Thyroid gland (tissue), 4 donors: ENCODE measurements around the gene OSTF1.

ENCODE experiments used
- POLR2A ChIP-seq, 2 donors: fragments of 450-650 bp; IDR thresholded peaks; one replicate each; pipeline ENCODE4 v1.6.1; 2017; ENCODE audit warnings: antibody characterized with exemption in 2 of 2, mild to moderate bottlenecking in 2 of 2, moderate library complexity in 1 of 2
- TF ChIP-seq, protein P1 (sequence below), 6 experiments: fragments of 200-600 bp in 3 of 6; fragments of 450-650 bp in 3 of 6; sonication (generic) in 3 of 6; IDR thresholded peaks; one replicate each; pipeline ENCODE4 v1.5.1; 2016 to 2019; ENCODE audit warnings: antibody characterized with exemption in 6 of 6, mild to moderate bottlenecking in 2 of 6, inconsistent platforms in 1 of 6, moderate library complexity in 1 of 6

DNA sequence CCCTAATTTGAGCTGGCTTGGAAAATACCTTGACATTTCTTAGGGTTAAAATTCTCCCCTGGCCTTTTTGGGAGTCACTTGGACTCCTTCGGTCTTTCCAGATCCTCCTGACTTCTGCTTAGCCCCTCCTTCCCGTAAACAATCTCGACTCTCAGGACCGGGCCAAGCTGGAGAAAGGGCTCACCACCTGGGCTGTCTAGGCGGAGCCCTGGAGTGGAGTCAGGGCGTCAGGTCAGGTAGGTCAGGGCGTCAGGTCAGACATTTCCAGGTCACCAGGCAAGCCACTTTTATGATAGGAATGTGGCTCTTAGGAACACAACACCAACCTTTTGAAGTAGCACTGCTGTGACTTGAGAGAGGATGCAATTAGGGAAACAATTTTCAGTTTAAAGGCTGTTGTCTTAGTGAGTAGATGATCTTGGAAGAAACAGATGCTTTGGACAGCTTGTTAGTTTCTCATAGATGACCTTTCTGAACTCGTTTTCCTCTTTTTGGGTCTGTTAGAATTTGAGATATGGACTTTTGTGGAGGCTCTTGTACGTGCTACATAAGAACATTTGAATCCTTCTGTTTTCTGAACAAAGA is 12.8 kb downstream of the OSTF1 start:
- TF ChIP-seq, protein P1, sequence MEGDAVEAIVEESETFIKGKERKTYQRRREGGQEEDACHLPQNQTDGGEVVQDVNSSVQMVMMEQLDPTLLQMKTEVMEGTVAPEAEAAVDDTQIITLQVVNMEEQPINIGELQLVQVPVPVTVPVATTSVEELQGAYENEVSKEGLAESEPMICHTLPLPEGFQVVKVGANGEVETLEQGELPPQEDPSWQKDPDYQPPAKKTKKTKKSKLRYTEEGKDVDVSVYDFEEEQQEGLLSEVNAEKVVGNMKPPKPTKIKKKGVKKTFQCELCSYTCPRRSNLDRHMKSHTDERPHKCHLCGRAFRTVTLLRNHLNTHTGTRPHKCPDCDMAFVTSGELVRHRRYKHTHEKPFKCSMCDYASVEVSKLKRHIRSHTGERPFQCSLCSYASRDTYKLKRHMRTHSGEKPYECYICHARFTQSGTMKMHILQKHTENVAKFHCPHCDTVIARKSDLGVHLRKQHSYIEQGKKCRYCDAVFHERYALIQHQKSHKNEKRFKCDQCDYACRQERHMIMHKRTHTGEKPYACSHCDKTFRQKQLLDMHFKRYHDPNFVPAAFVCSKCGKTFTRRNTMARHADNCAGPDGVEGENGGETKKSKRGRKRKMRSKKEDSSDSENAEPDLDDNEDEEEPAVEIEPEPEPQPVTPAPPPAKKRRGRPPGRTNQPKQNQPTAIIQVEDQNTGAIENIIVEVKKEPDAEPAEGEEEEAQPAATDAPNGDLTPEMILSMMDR (IDR thresholded peaks at IDR 0.05) = no peak
- TF ChIP-seq POLR2A (IDR thresholded peaks at IDR 0.05) = no peak
